GM15510 (cell line): ENCODE results near the gene KCTD15.

Experiments used
- POLR2A ChIP-seq: IDR thresholded peaks from 3 replicates; pipeline ENCODE4 v1.6.1; 2011; ENCODE audit warnings: borderline replicate concordance; ENCODE audit not compliant: insufficient read length; ENCODE audit errors: extremely low read depth

Gene KCTD15

GRCh38 chr19:33796164-33796875 is at the start of gene KCTD15:
TSS of gene KCTD15 (plus strand) at chr19:33796870. CDS start at chr19:33800455, 3,585 bp downstream.
- no peak for TF ChIP-seq POLR2A

DNA sequence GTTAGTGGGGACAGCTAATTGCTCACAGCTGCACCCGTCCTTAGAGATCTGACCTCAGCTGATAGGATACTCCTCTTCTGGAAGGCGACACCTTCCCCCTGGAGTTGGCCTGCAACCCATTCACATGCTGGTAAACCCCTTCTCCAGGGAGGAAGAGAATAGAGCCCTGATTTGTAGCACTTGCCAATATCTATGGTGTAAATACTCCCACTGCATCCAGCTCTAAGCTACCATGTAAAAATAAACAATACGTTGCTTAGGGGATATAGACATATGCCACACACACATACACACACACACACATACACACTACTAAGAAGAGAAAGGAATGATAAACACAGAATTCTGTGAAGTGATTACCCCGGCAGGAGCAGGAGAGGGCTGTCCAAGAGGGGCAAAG is 49.4 kb upstream of the KCTD15 start:
- TF ChIP-seq POLR2A = no peak

DNA sequence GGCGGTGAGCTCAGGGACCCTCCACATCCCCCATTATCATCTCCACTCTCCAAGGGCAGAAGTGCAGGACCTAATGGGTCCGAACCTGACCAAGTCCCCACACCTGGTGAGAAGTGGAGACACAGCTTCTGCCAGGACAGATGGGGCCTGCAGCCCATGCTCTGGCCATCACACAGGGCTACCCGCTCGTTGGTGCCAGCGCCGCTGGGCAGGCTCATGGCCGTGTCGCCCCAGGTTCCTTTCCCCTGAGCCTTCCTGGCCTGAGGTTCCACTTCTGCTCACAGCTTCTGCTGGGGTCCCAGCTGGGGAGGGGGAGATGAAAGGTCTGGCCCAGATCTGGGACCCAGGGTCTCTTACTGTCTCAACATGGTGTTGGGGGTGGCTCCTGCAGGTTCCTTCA is 48.4 kb upstream of the KCTD15 start:
- TF ChIP-seq POLR2A = no peak

GRCh38 chr19:33749016-33749415 is 47.7 kb upstream of the KCTD15 start:
- TF ChIP-seq POLR2A = no peak

DNA sequence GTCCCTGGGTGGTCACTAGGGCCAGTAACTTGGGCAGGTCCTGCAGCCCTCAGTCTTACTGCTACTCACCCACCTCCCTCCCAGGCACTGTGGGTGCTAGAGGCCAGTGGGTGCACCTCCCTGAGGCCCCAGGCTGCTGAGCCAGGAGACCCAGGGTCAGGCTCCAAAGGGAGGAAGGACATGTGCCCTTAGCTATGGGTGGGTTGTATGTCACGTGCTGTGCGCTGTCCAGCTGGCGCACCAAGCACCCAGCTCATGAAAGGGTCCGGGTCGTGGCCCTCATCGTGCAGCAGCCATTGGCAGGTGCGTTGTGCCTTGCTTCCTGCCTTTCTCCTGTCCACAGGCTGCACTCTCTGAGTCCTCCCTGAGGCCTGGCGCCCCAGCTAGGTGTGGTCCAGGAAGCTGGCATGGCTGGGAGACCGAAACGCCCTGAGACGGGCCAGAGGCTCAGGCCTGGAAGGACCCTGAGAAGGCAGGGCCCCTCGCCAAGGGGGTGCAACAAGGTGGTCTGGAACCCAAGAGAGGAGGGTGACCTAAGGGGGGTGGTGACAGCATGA is 47.0 kb upstream of the KCTD15 start:
- no peak for TF ChIP-seq POLR2A

- no peak for TF ChIP-seq POLR2A
These were observed 45.9 kb upstream of the KCTD15 start for GRCh38 chr19:33750587-33751435.

DNA sequence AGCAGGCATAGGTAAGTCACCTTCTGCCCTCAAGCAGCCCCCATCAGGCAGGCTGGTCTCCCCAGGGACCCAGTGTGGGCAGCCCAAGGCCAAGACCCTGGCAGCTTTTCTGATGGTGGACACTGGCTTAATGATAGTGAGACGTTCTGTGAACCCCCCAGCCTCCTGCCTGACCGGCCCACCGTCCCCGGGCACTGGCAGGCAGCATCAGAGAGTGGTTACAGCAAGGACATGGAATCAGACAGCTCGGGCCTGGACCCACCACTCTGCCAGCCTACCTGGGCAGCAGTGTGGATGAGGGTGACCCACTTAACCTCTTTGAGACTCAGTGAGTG is 45.3 kb upstream of the KCTD15 start:
- no peak for TF ChIP-seq POLR2A

DNA sequence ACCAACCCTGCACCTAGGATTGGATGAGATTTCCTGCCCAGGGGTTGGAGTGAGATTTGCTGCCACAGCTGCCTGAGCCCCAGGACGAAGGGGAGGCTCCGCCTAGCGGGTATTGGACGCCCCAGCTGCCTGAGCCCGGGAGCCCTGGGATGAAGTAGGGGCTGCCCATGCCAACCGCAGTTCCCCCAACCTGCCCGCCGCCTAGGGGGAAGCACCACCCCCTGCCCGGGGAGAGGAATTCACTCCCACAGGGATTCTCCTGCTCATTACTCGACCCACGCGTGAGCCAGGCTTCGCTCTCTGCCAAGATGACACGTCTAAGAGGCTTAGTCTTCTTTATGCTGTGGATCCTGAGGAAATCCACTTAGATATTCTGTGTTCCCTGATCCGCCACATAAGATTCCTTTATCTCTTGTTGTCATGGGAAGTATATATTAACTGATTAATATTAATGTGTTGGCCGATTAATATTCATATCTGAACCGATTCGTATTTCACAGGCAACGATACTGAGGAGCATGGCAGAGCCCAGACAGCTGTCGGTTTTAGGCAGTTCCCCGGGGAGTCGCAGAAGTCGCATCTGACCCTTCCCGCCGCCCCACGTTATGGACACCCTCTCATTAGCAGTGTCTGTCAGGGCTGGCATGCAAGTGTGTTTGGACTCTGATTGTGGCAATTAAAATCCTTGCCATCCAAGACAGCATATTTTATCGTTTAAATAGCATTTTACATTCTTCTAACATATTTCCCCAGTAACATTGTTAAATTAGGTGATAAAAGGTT is 44.5 kb upstream of the KCTD15 start:
- no peak for TF ChIP-seq POLR2A

DNA sequence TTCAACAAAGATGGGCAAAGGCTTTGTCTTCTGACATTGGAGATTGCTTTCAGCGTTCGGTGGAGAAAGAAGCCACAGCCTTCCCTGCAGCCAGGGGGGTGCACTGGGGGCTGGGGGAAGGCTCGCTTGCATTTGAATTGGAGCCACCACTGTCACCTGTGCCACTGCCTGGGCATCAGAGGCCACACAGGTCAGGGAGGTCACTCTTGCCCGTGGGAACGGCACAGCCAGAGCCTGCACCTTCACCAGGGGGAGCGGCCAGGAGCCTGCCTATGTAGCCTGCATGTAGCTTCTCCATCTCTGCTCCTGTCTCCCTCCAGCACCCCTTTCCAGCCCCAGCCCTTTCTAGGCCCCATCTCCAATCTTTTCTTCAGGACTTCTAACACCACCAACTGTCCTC is 43.7 kb upstream of the KCTD15 start:
- TF ChIP-seq POLR2A = no peak

DNA sequence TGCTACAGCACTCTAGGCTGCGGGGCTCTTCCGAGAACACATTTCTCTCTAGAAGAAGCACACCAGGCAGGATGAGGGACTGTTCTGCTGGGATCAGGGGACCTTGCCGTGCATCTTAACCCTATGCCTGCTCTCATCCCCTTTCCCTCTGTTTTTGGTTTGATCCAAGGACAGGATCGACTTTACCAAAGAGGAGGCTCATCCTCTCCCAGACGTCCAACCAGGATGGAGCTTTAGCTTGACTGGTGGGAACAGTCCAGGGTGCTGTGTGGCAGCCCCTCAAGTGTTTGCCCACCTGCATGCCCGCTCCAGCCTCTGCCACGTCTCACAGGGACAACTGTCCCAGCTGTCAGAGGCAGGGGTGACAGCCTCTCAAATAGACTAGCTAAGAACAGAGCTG is 42.3 kb upstream of the KCTD15 start:
- no peak for TF ChIP-seq POLR2A

- TF ChIP-seq POLR2A = no peak
These were observed 41.3 kb upstream of the KCTD15 start for GRCh38 chr19:33755099-33756035.

DNA sequence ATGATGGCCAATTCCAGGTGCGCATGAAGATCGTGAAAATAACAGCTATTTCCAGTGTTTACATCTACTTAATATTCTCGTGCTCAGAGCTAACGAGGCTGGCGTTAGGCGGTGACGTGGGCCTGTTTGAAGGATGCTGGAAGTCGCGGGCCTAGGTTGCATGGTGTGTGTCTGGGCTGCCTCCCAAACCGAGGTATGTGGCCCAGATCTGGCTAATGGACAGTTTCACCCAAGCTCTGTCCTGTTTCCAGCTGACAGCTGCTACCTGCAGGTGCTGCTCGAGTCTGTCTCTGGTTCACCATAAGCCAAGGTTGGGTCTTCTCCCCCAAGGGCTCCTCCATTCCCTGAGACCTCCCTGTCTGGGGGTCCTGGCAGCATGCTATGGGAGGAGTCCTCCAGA is 40.5 kb upstream of the KCTD15 start:
- TF ChIP-seq POLR2A = no peak

DNA sequence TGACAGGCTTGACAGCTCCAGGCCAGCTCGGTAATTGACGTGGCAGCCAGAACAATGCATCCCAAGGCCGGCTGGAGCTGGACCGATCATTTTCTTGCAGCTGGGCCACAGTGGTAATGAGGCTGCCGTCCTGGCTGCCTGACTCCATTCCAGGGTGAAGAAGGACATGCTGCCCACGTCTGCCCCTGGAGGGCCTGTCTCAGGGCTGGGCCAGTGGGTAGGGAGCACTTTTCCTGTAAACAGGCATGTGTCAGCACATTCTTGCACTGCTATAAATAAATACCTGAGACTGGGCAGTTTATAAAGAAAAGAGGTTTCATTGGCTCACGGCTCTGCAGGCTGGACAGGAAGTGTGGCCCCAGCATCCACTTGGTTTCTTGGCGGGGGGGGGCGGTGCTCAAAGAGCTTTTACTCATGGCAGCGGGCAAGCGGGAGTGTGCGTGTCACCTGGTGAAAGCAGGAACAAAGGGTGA is 38.1 kb upstream of the KCTD15 start:
- no peak for TF ChIP-seq POLR2A

DNA sequence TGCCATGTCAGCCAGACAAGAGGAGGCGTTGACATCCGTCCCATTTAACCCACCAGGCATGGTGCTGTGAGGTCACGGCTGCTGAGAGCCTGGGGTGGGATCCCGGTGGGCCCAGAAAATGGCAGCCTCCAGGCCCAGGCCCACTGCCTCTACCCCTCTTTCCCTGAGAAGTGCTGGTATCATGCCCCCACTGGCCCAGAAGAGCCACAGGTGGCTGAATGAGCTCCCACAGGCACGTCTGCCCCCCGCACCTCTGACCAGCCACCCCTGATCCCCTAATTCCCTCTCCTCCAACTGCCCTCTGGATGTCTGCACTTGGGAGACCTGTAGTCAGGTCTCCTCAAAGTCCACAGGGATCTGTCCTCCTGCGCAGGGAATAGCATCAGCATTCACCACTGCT is 37.3 kb upstream of the KCTD15 start:
- TF ChIP-seq POLR2A = no peak

- TF ChIP-seq POLR2A = no peak
These were observed 32.9 kb upstream of the KCTD15 start for GRCh38 chr19:33763633-33764371.
